GM21390 (cell line): ENCODE measurements around the gene ARHGAP9.
"Not testable (repeated sequence)": the region's sequence is repeated elsewhere in the genome, so short reads cannot be mapped to it uniquely, and the experiment has no call there.

Experiments
- ATAC-seq: cut with Tn5 transposase; IDR thresholded peaks from one replicate; pipeline ENCODE4 v1.9.1; 2021; ENCODE audit not compliant: unreplicated experiment

Gene ARHGAP9

DNA sequence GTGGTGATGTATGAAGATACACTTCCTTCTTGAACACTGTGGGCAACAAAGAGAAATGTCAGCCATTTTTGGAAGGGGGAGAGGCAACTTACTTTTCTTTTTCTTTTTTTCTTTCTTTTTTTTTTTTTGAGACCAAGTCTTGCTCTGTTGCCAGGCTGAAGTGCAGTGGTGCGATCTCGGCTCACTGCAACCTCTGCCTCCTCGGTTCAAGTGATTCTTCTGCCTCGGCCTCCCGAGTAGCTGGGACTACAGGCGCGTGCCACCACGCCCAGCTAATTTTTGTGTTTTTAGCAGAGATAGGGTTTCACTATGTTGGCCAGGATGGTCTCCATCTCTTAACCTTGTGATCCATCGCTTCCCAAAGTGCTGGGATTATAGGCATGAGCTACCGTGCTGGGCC, 38.1 kb upstream of the ARHGAP9 start:
- not testable (repeated sequence) for ATAC-seq

DNA sequence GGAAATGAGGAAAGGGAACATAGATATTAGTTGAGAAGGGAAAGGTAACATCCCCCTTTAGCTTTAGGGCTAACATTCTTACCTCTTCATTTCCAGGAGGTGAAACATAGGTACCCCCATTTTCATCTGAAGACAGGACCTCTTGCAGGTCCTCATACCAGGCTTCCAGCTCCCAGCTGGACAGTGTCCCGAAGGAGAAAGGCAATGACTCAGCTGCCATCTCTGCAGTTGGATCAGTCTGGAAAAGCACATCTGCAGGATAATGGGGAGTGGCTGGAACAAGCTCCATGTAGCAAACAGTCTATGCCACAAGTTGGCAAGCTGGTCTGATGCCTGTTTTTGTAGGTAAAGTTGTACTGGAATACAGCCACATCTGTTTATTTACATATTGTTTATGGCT, 37.5 kb upstream of the ARHGAP9 start:
- no peak for ATAC-seq

DNA sequence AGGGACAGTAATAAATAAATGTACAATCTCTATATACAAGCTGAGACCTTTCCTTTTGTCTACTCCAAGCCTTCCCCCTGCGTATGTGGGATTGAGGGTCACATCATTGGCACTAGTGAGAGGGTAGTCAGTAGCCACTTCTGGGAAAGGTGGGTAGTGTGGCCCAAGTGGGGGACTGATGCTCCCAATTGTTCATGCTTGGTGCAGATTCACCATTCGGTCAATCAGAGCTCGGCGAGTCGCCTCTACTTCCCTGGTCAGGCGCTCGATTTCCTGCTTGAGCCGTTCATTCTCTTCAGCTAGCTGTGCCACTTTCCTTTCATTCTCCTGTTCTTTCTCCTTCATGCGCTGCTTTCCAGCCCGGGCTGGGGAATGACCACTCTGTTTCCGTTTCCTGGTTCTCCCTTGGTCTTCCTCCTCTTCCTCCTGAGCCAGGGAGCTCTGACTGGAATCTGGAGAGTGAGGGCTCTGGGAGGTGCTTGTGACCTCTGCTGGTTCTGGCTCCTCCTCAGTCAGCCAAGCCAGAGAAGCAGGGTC, 37.0 kb upstream of the ARHGAP9 start:
- no peak for ATAC-seq

DNA sequence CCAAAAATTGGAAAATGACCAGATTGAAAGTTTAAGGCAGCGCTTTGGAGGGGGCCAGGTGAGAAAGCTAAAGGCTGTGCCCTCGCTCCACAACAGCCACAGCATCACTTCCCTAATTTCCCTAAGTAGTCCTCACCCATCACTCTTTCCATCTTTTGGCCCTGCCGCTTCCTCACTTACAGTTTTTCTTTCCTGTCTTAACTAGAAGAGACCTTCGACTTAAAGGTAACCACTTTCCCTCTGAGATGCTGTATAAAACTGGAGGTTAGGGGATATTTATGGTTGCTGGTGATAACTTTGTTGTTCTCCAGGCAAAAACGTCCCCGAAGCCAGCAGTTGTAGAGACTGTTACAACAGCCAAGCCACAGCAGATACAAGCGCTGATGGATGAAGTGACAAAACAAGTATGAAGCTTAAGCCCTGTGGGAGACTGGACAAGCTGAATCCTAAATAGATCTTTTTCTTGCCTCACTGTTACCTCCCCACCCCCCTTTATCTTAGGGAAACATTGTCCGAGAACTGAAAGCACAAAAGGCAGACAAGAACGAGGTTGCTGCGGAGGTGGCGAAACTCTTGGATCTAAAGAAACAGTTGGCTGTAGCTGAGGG, 36.4 kb upstream of the ARHGAP9 start:
- ATAC-seq, result no peak

DNA sequence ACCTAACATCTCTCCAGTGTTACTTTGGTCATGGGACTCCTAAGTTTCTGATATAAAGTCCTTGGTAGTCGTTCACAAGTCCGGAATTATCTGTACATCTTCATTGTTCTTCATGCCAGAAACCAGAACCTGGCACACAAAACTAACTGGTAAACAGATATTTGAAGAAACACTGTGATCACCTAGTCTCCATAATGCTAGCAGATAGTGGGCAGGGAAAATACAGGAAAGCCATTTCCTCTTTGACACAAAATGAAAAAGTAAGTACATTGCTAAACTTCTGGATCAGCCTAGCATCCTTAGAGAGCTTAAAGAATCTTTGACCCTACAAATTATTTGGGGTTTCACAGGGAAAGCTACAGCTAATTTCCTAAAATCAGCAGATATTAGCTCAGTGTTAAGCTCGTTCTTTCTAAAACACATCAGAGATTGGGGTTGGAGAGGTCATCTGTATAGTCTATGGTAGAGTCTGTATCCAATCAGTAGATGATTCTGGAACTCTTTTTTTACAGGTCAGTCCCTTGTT, 35.8 kb upstream of the ARHGAP9 start:
- ATAC-seq, result no peak

DNA sequence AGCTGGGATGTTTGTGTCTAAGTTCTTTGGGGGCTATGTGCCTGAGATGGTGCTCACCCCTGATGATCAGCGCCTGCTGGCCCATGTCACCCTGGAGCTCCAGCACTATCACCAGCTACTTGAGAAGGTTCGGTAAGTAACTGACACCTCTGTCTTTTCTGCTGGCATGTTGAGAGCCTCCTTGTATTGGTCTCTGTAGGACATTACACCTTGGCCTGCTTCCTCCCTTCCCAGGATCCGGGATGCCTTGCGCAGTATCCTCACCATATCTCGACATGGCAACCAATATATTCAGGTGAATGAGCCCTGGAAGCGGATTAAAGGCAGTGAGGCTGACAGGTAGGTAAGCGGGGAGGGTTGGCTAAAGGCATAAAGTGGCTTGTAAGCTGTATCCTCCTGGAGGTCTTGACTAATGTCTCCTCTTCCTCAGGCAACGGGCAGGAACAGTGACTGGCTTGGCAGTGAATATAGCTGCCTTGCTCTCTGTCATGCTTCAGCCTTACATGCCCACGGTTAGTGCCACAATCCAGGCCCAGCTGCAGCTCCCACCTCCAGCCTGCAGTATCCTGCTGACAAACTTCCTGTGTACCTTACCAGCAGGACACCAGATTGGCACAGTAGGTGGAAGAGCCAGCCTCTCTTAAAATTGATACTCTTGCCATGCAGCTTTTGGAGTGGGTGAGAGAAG, 35.2 kb upstream of the ARHGAP9 start:
- no peak for ATAC-seq

DNA sequence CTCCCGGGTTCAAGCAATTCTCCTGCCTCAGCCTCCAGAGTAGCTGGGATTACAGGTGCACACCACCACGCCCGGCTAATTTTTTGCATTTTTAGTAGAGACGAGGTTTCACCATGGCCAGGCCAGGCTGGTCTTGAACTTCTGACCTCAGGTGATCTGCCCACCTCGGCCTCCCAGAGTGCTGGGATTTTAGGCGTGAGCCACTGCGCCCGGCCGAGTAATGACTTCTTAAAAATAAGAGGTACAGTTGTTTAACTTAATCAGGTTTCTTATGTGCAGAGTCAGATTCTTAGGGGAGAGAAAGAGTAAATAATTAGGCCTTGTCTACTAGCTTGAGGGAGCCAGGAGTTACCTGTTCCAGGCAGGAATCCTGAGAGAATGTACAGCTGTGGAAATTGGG, 34.6 kb upstream of the ARHGAP9 start:
- not testable (repeated sequence) for ATAC-seq

DNA sequence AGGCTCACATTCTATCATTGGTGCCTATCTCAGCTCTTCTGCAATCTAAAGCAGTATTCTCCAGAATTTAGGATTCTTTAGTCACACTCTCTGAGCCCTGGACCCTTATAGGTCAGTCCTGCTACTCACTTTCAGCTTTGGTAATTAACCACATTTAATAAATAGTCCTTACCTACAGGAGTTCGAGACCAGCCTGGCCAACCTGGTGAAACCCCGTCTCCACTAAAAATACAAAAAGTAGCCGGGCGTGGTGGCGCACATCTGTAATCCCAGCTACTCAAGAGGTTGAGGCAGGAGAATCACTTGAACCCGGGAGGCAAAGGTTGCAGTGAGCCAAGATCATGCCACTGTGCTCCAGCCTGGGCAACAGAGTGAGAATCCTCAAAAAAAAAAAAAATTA, 34.0 kb upstream of the ARHGAP9 start:
- not testable (repeated sequence) for ATAC-seq

DNA sequence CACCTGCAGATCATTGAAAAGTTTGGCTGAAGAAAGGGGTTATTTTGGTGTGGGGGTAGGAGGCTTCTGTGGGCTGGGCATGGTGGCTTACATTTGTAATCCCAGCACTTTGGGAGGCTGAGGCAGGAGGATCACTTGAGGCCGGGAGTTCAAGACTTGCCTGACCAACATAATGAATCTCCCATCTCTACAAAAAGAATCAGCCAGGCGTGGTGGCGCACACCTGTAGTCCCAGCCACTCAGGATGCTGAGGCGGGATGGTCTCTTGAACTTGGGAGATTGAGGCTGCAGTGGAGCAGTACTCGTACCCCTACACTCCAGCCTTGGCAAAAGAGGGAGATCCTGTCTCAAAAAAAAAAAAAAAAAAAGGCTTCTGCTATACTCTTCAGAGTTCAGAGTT, 33.6 kb upstream of the ARHGAP9 start:
- ATAC-seq, result no peak

DNA sequence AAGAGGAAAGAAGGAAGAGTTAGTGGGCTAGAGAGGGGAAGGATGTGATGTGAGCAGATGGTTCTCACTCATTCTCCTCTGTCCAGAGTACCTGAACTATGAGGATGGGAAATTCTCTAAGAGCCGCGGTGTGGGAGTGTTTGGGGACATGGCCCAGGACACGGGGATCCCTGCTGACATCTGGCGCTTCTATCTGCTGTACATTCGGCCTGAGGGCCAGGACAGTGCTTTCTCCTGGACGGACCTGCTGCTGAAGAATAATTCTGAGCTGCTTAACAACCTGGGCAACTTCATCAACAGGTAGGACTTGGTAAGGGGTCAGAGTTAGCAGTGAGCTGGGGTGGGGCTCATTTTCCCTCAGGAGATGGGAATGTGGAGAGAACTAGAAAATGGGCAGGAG, 33.0 kb upstream of the ARHGAP9 start:
- no peak for ATAC-seq

DNA sequence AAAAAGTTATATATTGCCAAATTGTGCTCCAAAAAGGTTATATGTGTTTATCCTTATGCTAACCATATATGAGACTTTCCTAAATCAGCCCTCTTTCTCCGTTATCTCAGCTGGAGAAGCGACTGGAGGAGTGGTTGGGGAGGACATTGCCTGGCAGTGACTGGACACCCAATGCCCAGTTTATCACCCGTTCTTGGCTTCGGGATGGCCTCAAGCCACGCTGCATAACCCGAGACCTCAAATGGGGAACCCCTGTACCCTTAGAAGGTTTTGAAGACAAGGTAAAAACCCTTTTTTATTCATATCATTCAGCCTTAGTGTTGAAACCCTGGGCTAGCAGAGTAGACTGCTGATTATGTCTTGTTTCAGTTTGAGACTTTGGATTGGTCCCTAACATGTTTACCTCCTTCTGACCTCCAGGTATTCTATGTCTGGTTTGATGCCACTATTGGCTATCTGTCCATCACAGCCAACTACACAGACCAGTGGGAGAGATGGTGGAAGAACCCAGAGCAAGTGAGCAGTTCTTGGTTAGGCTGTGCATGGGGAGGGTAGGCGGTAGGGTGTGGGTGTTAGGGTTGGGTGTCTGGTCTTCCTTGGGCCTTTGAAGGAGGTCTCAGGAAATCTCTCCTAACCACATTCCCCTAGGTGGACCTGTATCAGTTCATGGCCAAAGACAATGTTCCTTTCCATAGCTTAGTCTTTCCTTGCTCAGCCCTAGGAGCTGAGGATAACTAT, 32.1 kb upstream of the ARHGAP9 start:
- ATAC-seq, result no peak

DNA sequence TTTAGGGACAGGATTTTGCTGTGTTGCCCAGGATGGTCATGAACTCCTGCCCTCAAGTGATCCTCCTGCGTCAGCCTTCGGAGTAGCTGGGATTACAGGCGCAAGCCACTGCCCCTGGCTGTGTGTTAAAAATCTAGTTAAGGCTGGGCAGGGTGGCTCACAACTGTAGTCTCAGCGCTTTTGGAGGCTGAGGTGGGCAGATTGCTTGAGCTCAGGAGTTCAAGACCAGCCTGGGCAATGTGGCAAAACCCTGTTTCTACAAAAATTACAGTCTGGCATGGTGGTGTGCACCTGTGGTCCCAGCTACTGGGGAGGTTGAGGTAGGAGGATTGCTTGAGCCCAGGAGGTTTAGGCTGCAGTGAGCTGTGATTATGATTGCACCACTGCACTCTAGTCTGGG, 31.5 kb upstream of the ARHGAP9 start:
- ATAC-seq, result no peak

DNA sequence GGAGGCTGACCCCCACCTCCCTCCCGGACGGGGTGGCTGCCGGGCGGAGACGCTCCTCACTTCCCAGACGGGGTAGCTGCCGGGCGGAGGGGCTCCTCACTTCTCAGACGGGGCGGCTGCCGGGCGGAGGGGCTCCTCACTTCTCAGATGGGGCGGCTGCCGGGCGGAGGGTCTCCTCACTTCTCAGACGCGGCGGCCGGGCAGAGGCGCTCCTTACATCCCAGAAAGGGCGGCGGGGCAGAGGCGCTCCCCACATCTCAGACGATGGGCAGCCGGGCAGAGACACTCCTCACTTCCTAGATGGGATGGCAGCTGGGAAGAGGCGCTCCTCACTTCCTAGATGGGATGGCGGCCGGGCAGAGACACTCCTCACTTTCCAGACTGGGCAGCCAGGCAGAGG, 28.1 kb upstream of the ARHGAP9 start:
- ATAC-seq, result not testable (repeated sequence)

DNA sequence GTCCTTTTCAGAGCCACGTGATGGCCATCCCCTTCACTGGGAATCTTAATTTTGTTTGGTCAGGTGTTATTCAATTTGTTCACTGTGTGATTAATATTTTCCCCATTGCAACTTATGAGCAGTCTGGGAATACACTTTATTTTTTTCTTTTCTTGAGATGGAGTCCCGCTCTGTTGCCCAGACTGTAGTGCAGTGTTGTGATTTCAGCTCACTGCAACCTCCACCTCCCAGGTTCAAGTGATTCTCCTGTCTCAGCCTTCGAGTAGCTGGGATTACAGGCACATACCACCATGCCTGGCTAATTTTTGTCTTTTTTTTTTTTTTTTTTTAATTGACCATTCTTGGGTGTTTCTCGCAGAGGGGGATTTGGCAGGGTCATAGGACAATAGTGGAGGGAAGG, 26.9 kb upstream of the ARHGAP9 start:
- ATAC-seq, result not testable (repeated sequence)

DNA sequence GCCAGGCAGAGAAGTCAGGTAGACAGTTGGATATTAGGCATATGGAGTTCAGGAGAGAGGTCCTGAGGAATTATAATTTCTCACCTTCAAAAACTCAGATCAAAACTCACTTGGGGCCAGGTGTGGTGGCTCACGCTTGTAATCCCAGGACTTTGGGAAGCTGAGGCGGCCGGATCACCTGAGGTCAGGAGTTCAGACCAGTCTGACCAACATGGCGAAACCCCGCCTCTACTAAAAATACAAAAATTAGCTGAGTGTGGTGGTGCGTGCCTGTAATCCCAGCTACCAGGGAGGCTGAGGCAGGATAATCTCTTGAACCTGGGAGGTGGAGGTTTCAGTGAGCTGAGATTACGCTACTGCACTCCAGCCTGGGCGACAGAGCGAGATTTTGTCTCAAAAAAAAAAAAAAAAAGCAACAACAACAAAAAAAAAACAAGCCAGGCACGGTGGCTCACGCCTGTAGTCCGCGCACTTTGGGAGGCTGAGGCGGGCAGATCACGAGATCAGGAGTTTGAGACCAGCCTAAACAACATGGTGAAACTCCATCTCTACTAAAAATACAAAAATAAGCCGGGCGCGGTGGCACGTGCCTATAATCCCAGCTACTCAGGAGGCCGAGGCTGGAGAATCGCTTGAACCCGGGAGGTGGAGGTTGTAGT, 22.8 kb upstream of the ARHGAP9 start:
- ATAC-seq, result not testable (repeated sequence)

DNA sequence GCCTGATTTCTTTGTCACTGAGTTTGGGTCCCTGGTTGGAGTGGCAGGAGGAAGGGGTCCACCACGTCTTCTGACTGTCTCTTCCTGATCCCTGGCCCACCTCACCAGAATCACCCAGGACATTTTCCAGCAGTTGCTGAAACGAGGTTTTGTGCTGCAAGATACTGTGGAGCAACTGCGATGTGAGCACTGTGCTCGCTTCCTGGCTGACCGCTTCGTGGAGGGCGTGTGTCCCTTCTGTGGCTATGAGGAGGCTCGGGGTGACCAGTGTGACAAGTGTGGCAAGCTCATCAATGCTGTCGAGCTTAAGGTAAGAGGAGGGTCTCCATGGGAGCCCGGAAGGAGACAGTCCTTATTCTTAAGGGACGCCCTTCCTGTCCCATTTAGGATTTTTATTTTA, 20.5 kb upstream of the ARHGAP9 start:
- no peak for ATAC-seq

DNA sequence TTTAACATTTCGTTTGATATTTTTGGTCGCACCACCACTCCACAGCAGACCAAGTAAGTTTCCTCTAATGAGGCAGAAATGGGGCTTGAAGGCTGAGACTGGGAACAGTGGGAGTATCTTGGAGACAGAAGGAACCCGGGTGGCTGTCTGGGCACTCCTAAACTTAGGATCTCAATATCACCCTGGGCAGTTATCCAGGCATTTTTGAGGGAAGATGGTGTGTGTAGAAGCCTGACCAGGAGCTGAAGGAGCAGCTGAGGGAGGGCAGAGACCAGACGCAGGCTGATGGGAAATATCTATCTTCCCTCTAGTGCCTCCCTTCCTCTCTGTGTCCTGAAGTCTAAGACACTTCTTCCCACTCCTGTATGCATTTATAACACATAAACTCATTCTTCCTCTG, 18.9 kb upstream of the ARHGAP9 start:
- ATAC-seq, result no peak

DNA sequence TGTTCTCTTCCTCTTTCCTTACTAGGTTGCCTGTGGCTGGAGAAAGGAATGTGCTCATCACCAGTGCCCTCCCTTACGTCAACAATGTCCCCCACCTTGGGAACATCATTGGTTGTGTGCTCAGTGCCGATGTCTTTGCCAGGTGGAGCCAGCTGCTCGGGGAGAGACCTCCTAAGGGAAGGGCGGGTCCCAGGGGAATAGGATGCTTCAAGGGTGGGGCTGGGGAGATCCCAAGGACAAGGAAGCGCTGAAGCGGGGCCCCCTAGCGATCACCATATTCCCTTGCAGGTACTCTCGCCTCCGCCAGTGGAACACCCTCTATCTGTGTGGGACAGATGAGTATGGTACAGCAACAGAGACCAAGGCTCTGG, 18.5 kb upstream of the ARHGAP9 start:
- ATAC-seq, result no peak

DNA sequence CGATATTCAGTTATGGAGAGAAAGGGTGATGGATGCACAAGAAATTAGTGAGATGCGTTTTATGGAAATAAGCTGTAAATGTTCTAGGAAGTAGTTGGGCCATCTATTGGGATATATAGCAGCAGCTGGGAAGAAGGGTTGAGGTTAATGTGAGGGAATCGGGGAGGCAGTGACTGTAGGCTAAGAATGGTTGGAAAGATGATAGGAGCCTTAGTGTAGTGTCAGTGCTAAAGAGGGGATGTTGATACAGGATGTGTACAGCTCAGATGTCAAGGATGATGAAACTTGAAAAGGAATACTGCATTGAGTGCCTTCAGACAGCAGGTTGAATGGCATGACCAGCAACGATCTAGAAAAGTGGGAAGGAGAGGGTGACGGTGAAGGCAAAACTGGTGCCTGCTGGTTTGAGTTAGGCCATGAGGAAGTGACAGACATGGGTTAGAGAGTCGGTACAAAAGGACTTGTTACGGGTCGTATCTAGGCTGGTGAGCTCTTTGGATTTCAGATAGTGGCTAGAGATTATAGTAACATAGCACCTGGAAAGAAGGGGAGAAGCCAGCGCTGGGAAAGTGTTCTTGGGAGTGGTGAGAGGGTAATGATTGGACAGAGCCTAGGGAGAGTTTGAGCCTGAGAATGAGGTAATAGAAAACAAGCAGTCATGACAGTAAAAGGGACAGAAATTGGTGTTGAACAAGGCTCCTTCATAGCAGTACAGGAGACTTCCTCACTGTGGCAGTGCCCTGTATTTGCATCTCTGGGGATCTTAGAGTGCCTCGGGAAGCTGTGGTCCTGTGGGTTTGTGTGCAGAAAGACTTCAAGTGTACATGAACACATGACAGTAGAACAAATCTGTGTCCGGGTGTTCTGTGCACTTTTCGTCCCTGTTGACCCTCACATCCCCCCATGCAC, 17.8 kb upstream of the ARHGAP9 start:
- ATAC-seq, result no peak

DNA sequence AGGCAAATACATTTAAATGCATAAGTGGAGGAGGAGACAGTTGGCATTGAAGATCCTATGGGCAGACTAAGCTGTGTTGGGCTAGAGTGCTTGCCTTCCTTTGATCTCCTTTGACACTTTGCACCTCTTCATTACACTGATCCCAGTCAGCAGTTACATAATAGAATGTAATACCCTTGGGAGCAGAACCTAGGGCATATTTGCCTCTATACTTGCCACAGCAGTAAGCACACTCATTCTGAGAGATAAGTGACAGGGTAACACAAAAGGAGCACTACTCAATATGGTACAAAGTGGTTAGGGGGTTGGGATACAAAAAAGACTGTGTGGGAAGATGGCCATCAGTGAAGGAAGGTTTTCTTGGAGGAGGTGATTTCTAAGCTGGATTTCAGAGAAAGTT, 17.2 kb upstream of the ARHGAP9 start:
- ATAC-seq, result no peak
